Hepatocyte (in vitro differentiated cells): ENCODE results near the gene MICU2. TPM values are rescaled to one million over a fixed set of nuclear protein-coding genes. Genes with fewer than 3 reads are reported as not detected.

Source experiments
- DNase-seq: peaks from one replicate; pipeline ENCODE4 v3.0.0-alpha.2; 2016; ENCODE audit warnings: low spot score
- H2AFZ ChIP-seq: fragments of 200-600 bp; sonication (generic); 2 replicates; pipeline ENCODE4 v1.6.0; 2016; ENCODE audit warnings: antibody characterized with exemption, mild to moderate bottlenecking
- H3K27ac ChIP-seq: fragments of 200-600 bp; sonication (generic); 2 replicates; pipeline ENCODE4 v1.5.1; 2016; ENCODE audit warnings: mild to moderate bottlenecking
- H3K27me3 ChIP-seq: fragments of 200-600 bp; sonication (generic); 2 replicates; pipeline ENCODE4 v1.6.1; 2016
- H3K36me3 ChIP-seq: fragments of 200-600 bp; sonication (generic); replicated peaks from 2 replicates; pipeline ENCODE4 v1.5.1; 2016; ENCODE audit warnings: low read depth; ENCODE audit not compliant: insufficient read depth
- H3K4me1 ChIP-seq: fragments of 200-600 bp; sonication (generic); 2 replicates; pipeline ENCODE4 v1.5.1; 2016; ENCODE audit warnings: mild to moderate bottlenecking, moderate library complexity; ENCODE audit not compliant: insufficient read depth
- H3K4me2 ChIP-seq: fragments of 200-600 bp; sonication (generic); 2 replicates; pipeline ENCODE4 v1.6.0; 2016
- H3K4me3 ChIP-seq: fragments of 200-600 bp; sonication (generic); 2 replicates; pipeline ENCODE4 v1.5.1; 2016; ENCODE audit warnings: mild to moderate bottlenecking
- H3K79me2 ChIP-seq: fragments of 200-600 bp; sonication (generic); 2 replicates; pipeline ENCODE4 v1.6.0; 2017; ENCODE audit warnings: mild to moderate bottlenecking
- H3K9me2 ChIP-seq: fragments of 200-600 bp; sonication (generic); replicated peaks from 2 replicates; pipeline ENCODE4 v1.6.0; 2017; ENCODE audit warnings: mild to moderate bottlenecking; ENCODE audit not compliant: insufficient read depth
- H3K9me3 ChIP-seq: fragments of 200-600 bp; sonication (generic); 2 replicates; pipeline ENCODE4 v1.5.1; 2016; ENCODE audit warnings: low read depth, mild to moderate bottlenecking
- H4K20me1 ChIP-seq: fragments of 200-600 bp; sonication (generic); 2 replicates; pipeline ENCODE4 v1.6.0; 2016; ENCODE audit warnings: mild to moderate bottlenecking; ENCODE audit not compliant: insufficient read depth, poor library complexity, severe bottlenecking
- CTCF ChIP-seq: fragments of 200-600 bp; sonication (generic); IDR thresholded peaks from 2 replicates; pipeline ENCODE4 v1.5.1; 2016; ENCODE audit warnings: antibody characterized with exemption, mild to moderate bottlenecking; ENCODE audit not compliant: poor library complexity
- EZH2 ChIP-seq: fragments of 200-600 bp; sonication (generic); IDR thresholded peaks from 2 replicates; pipeline ENCODE4 v1.6.1; 2016; ENCODE audit warnings: antibody characterized with exemption, mild to moderate bottlenecking, borderline replicate concordance
- EZH2phosphoT487 ChIP-seq: fragments of 200-600 bp; sonication (generic); IDR thresholded peaks from one replicate; pipeline ENCODE4 v1.6.1; 2018; ENCODE audit warnings: antibody characterized with exemption, mild to moderate bottlenecking, low read depth, moderate library complexity; ENCODE audit not compliant: unreplicated experiment, severe bottlenecking
- WGBS: methylation state at CpG from one replicate; pipeline ENCODE4 v1.1.6; 2016; ENCODE audit warnings: low lambda C conversion rate; ENCODE audit errors: missing lambda C conversion rate; 5-methylcytosine and 5-hydroxymethylcytosine counted together
- polyA plus RNA-seq: library from polyadenylated mRNA; unstranded; fragments of >200 nt; fragmentation: Nextera tagmentation; extraction: Ambion mirVana; gene quantifications from 2 replicates; pipeline ENCODE4 v1.2.1, GENCODE V29; 2016
- total RNA-seq: library from RNA; depleted of rRNA; stranded (reverse); fragments of >200 nt; gene quantifications from 2 replicates; pipeline ENCODE4 v1.2.3, GENCODE V29; 2014

The MICU2 gene
- total and polyA plus RNA-seq, 2 experiments from 2014 or later, result 48.1 to 95.7 TPM

- H3K9me2 ChIP-seq, result no peaks in the 10 kb centered on the region
- no peak overlapping the region for H2AFZ ChIP-seq
- TF ChIP-seq CTCF, result no peak
- TF ChIP-seq EZH2, result no peak
- no peak for TF ChIP-seq EZH2phosphoT487
- H3K4me1 ChIP-seq, result no peaks in the 10 kb centered on the region
- WGBS, result 81% methylated on average over 1 of the region's 1 CpG
- no peak overlapping the region for H3K4me2 ChIP-seq
- no peak for DNase-seq
- no peak overlapping the region for H3K27ac ChIP-seq
- H3K9me3 ChIP-seq, result no peaks in the 10 kb centered on the region
- peaks cover 21% of the 10 kb centered on the region for H3K79me2 ChIP-seq
- no peaks in the 10 kb centered on the region for H3K27me3 ChIP-seq
- no peak overlapping the region for H3K4me3 ChIP-seq
- H3K36me3 ChIP-seq, result no peaks in the 10 kb centered on the region
- H4K20me1 ChIP-seq, result no peaks in the 10 kb centered on the region
Measured at GRCh38 chr13:21546372-21546771, 57.6 kb downstream of the MICU2 start.

DNA sequence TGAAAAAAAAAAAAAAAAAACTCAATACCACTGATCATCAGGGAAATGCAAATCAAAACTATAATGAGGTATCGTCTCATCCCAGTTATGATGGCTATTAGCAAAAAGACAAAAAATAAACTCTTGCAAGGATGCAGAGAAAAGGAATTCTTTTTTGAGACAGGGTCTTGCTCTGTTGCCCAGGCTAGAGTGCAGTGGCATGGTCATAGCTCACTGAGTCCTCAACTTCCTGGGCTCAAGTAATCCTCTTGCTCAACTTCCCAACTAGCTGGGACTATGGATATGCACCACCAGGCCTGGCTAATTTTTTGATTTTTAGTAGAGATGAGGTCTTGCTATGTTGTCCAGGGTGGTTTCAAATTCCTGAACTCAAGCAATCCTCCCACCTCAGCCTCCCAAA is 59.5 kb downstream of the MICU2 start:
- H3K79me2 ChIP-seq, result peaks cover 14% of the 10 kb centered on the region
- TF ChIP-seq CTCF (no peak), EZH2phosphoT487 (no peak), EZH2 (no peak)
- no peak overlapping the region for H3K4me3 ChIP-seq
- no peak for DNase-seq
- H3K9me3 ChIP-seq, result no peaks in the 10 kb centered on the region
- WGBS, result 100% methylated on average over 1 of the region's 1 CpG
- H3K36me3 ChIP-seq, result no peaks in the 10 kb centered on the region
- H3K9me2 ChIP-seq, result no peaks in the 10 kb centered on the region
- no peak overlapping the region for H2AFZ ChIP-seq
- H3K27me3 ChIP-seq, result no peaks in the 10 kb centered on the region
- no peak overlapping the region for H3K27ac ChIP-seq
- no peaks in the 10 kb centered on the region for H3K4me1 ChIP-seq
- H3K4me2 ChIP-seq, result no peak overlapping the region
- H4K20me1 ChIP-seq, result no peaks in the 10 kb centered on the region

- Histone ChIP-seq H2AFZ (no peak overlapping the region), H3K27me3 (no peaks in the 10 kb centered on the region)
Measured at GRCh38 chr13:21542563-21542962, 61.4 kb downstream of the MICU2 start.

More at GRCh38 chr13:21542563-21542962, 61.4 kb downstream of the MICU2 start:
- Histone ChIP-seq H4K20me1 (no peaks in the 10 kb centered on the region), H3K79me2 (peaks cover 14% of the 10 kb centered on the region), H3K36me3 (no peaks in the 10 kb centered on the region), H3K4me2 (no peak overlapping the region), H3K9me3 (no peaks in the 10 kb centered on the region), H3K4me3 (no peak overlapping the region), H3K27ac (no peak overlapping the region), H3K9me2 (no peaks in the 10 kb centered on the region), H3K4me1 (no peaks in the 10 kb centered on the region)
- 77% methylated on average over 1 of the region's 1 CpG for WGBS
- DNase-seq, result no peak
- TF ChIP-seq CTCF, result no peak
- TF ChIP-seq EZH2, result no peak
- no peak for TF ChIP-seq EZH2phosphoT487
